Germinal center (tissue), 1 donor: ENCODE measurements around the gene HIPK4.

Experiments used
- DNase-seq: peaks from one replicate; pipeline ENCODE4 v3.0.0; 2012; ENCODE audit warnings: mixed read lengths, low spot score

The HIPK4 gene

DNA sequence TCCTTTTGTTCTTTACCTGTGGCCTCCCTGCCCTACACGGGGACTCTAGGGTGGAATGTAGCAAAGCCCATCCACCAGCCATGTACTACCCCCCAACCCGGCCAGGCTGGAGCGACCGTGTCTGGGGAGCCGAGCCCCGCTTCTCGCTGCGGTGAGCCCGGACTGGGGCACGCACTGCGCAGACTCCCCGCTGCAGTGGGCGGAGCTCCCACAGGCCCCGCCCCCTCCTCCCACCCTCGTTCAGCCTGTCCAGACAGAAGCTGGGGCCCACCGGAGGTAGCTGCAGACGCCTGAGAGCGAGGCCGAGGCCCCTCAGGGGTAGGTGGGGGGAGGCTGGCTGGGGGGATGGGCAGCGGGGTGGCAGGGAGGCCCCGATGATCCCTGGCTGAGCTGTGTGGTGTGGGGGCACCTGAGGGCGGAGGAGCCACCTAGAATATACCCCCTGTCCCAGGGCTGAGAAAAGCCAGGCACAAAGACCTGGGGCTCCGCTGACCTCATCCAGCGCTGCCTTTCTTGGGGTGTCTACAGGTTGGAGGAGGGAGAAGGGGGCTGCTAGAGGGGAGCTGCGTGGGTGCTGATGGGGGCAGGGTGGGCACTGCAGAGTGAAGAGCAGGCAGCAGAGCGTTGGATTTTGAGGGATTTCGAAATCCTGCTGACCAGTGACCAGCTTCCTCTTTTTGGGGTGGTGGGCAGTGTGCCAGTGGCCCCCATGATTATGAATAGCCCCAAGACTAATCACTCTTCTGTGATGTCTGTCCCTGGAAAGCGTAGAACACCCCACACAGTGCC, 24.2 kb downstream of the HIPK4 start:
- peak; percentile 90 for DNase-seq

DNA sequence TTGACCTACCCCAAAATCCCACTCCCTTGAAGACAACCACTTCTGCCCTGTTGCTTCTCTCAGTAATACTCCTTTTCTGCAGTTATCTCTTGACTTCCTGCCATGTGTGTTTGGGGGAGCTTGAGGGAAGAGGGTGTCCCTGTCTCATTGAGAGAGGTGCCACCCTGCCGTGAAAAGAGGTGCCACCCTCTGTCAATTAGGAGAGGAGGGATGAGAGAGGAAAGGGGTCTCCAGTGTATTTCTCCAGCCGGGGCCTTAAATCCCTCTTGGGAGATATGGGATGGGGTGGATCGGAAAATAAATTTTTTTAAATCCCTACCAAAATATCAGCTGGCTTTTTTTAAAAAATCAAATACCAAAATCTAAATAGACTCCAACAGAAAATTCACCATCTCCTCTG, 25.0 kb downstream of the HIPK4 start:
- no peak for DNase-seq

DNA sequence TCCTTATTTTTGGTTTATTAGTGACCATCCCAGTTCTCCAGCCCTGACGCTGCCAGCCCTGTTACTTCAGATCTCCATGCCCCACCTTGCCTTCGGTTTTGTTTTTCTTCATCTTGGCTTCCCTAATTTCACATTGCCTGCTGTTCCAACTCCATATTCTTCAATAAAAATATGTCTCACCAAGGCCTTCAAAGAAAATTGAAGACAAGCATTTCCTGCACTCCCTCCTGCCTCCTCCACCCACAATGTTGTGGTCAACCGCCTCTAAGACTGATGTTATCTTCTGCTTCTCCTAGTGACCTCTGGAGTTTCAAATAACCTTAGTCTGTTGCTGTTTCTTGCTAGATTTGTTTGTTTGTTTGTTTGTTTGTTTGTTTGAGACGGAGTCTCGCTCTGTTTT, 26.9 kb downstream of the HIPK4 start:
- DNase-seq = no peak

DNA sequence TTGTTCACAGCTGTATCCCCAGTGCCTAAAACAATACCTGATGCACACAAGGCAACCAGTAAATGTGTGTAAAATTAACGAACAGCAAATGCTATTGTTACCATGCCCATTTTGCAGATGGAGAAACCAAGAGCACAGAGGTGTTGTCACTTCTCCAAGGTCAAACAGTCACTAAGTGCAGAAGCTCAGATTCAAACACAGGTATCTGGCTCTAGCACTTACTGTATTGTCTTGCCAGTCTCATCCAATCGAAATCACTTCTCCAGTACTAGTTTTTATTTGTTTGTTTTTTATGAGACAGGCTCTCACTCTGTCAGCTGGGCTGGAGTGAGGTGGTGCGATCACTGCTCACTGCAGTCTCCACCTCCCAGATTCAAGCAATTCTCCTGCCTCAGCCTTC, 27.8 kb downstream of the HIPK4 start:
- no peak for DNase-seq

DNA sequence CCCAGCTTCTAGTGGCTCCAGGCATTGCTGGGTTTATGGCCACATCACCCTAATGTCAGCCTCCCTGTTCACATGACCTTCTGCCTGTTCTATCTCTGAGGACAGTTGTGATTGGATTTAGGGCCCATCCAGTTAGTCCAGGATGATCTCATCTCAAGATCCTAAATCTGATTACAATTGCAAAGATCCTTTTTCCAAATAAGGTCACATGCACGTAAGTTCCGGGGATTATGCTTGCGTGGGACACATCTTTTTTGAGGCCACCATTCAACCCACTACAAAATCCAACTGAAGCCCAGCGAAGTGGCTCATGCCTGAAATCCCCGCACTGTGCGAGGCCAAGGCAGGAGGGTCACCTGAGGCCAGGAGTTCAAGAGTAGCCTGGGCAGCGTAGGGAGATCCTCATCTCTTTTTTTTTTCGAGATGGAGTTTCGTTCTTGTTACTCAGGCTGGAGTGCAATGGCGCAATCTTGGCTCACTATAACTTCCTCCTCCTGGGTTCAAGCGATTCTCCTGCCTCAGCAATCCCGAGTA, 29.2 kb downstream of the HIPK4 start:
- DNase-seq = no peak

DNA sequence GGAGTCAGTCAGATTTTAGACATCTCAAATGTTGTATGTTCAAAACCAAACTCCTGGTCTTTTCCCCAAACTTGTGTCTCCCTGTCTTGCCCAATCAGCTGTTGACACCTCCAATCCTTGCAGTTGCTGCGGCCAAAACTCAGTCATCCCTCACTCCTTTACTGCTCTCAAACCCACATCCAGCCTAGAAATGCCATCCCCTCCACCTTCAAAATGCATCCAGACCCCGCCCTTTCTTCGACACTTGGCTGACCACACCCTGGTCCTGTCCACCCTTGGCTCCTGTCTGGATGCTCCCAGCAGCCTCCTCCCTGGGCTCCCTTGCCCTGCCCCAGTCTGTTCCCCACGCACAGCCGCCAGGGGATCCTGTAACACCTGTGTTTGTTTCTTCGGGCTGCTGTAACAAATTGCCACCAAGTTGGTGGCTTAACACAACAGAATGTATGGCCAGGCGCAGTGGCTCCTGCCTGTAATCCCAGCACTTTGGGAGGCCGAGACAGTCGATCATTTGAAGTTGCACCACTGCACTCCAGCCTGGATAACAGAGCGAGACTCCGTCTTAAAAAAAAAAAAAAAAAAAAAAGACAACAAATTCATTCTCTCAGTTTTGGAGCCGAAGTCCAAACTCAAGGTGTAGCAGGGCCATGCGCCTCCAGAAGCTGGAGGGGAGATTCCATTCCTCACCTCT, 29.8 kb downstream of the HIPK4 start:
- DNase-seq = no peak

DNA sequence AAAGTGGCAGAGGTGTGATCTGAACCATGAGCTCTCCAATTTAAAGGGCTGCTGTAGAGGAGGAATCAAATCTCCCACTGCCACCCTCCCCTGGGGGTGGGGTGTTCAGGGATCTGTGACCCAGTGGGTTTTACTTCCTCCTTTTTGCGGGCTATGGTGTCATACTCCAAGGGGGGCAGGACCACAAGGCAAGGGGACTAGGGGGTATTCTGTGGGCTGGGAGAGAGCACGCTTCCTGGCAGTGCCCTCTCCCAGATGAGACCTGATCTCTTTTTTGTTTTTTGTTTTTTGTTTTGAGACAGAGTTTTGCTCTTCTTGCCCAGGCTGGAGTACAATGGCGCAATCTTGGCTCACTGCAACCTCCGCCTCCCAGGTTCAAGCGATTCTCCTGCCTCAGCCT, 31.2 kb downstream of the HIPK4 start:
- peak; percentile 81 for DNase-seq

DNA sequence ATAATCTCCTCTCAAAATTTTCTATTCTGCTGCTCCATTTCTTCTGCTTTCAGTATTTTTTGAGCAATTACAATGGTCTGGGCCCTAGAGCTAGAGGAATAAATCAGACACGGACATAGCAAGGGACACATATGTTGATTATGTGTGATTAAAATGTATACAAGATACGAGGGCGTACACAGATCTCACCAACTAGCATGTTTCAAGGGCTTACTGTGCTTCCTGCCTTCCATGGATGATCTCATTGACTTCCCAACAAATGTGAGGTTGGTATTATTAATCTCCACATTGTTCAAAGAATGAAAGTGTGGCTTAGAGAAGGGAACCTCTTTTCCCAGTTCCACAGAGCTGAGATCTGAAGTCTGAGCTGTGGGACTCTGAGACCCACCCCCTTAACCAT, 32.3 kb downstream of the HIPK4 start:
- no peak for DNase-seq

DNA sequence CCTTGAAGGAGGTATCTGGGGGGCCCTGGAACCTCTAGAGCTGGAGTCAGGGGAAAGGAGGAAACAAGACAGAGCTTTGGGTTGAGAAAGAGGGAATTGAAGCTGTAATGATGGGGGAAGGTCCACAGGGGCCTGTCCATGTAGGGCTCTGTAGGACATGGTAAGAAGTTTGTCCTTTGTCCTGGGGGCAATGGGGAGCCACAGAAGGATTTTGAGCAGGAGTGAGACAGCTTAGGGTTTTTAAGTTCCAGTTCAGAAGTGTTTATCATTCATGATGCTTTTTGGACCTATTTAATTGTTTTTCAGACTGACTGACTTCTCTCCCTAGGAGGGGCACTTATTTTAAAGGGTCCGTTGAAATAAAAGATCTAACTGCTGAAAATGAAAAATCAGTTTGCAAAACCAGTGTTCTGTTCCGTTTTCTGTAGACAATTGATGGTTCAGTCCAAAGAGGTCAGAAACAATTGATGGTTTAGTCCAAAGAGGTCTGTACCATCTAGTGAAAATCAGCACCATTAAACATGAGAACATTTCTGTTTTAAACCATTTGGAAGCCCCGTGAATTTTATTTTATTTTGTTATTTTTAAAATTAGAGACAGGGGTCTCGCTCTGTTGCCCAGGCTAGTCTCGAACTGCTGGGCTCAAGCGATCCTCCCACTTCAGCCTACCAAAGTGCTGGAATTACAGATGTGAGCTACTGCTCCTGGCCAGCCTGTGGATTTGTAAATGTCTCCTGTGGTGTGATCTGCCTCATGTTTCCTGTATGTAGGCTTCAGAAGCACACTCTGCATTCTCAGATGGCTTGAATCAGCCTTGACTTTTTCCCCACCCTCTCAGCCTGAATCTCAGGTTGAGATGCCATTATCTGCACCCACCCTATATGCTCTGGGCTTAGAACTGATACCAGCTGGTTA, 33.0 kb downstream of the HIPK4 start:
- DNase-seq = no peak

DNA sequence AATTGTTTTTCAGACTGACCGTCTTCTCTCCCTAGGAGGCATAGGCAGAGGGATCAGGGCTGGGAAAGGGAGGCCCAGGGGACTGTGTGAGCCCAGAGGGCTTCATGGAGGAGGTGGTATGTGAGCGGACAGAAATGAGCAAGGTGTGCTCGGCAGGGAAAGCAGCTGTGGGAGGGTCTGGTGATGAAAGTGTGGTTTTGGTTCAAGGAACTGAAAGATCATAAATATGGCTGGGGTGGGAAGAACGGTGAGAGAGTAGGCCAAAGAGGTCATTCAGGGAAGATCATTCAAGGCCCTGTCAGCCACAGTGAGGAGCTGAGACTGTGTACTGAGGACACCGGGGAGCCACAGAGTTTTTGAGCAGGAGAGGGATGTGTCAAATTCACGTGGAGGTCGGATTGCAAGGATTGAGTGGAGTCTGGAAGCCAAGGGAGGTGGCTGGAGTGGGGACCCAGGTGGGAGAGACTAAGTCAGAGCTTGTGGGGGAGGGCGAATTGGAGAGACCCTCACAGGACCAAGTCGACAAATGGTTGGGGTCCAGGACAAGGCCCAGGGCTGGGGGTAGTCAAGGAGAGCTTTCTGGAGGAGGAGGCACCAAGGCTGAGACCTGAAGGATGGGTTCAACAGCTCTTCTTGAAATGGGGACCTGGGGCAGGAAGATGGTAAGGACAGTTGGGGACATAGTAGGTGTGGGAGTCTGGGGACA, 33.9 kb downstream of the HIPK4 start:
- DNase-seq = no peak

DNA sequence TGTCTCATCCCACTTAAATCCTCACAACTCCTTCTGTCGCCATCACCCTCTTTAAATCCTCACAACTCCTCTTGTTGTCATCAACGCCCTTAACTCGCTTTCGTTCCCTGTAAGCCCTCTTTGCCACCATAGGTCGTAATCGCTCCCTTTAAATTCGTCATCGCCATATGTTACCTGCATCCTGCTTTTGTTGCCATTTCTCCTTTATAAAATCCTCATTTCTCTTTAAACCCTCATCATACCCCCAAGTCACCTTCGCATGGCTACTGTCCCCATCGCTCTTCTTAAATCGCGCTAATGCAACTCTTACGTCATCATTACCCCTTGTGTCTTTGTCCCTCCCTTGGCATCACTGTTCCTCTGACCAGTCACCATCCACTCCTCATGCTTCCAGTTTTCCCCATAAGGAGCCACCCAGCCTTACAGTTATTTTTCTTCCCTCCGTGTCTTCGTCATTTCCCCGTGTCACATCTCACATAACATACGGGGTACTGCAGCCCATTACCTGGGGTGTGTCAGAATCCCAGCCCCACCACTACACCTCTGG, 40.9 kb downstream of the HIPK4 start:
- DNase-seq = no peak

DNA sequence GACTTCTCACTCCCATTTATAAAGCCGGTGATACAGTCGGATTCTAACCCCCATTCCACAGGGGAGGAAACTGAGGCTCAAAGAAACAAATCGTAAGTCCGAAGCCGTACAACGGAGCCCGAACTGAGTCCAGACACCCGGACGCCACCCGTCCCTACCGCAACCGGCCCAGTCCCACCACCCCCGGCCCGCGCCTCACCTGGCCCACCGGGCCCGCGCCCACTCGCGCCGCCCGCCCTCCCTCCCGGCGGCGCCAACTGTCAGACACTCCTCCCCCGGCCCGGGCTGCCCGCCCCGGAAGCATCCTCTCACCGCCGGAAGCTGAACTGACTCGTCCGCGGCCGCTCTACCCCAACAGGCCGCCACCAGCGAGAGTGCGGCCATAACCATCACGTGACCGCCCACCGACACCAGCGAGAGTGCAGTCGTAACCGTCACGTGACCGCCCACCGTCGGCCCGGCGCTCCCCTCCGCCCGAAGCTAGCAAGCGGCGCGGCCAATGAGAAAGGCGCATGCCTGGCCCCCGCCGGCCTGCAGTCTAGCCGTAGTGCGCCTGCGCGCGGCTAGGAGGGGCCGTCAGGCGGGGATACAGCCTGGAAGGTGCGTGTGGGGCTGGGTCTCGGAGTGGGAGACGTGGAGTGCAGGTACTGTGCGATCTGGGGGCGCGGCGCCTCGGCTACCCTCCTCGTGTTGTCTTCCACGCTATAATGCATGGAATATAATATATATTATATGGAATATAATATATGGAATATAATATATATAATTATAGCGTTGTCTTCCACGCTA, 41.7 kb downstream of the HIPK4 start, which contains the start of the genes C19orf47 and PLD3:
Gene C19orf47, minus strand, starts transcription at position 273 of the 789 bp plus-strand sequence. CDS start 6,540 bp downstream, outside the sequence.
Gene PLD3, plus strand, starts transcription at position 571 of the 789 bp plus-strand sequence. CDS start 17,789 bp downstream, outside the sequence.
- DNase-seq = peak; percentile 100

DNA sequence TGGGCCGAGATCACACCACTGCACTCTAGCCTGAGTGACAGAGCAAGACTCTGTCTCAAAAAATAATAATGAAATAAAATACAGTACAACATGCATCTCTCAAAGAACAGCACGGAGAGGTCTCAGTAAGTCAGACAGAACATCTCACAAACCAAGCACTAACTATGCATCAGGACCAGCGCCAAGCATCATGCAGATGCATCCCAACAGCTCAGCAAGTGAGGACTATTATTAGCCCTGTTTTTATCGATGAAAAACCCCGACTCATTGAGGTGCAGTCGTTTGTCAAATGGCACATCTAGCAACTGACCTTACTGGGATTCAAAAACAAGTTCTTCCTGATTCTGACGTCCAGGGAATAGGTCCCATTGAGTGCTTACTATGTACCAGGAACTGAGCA, 45.6 kb downstream of the HIPK4 start:
- no peak for DNase-seq

DNA sequence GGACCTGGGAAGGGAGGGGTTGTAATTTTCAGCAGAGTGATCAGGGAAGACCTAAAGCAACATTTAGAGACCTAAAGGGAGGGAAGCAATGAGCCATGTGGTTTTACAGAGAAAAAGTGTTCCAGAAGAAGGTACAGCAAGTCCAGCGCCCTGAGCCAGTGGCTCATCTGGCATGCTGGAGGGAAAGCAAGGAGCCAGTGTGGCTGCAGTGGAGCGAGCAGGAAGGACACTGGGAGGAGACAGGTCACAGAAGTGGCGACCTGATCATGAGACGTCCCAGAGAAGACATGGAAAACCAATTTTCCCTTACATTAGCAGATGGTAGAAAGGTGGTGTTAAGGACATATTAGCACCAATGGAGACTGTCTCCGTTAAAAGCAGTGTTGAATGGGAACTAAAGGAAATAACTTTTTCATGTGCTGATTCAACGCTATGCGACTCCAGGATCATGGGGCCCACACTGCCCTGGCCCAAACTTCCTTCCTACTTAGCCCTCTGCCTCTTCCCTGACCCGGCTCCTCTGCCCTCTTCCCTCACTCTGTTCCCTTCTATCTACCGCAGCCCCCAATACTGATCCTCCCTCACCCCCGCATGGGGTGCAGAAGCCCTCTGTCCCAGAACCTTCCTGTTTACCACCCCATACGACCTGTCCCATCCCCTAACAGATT, 47.2 kb downstream of the HIPK4 start:
- DNase-seq = no peak

DNA sequence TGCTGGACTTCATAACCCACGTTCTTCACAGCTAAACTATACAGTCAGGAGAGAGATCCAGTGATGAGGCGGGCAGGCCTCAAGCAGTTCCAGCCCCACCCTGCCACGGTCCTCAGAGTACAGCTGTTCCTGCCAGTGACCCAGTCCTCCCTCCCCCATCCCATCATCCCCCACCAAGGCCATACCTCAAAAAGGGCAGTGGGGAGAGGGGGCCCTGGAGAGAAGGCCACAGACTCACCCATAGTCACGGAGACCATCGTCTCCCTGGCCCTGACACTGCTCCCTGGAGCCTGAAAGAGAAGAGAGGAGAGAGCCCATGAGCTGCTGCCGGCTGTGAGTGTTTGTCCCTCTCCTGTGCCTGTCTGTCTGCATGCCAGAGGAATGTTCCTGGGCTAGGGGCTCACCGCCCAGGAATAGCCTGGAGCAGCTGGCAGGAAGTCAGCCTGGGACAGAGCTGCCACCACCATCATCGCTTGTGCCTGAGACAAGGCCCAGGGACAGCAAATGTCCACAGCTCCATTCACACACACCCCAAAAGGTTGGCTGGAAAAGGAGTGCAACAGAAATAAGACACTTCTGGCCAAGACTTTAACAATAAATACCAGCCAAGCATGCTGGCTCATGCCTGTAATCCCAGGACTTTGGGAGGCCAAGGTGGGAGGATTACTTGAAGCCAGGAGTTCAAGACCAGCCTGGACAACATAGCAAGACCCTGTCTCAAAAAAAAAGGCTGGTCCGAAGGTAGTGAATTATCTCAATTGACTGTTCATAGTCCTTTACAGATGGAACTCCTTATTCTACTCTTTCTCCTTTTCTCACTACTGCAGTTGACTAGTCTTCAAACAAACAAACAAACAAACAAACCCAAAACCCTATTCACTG, 48.1 kb downstream of the HIPK4 start:
- no peak for DNase-seq

DNA sequence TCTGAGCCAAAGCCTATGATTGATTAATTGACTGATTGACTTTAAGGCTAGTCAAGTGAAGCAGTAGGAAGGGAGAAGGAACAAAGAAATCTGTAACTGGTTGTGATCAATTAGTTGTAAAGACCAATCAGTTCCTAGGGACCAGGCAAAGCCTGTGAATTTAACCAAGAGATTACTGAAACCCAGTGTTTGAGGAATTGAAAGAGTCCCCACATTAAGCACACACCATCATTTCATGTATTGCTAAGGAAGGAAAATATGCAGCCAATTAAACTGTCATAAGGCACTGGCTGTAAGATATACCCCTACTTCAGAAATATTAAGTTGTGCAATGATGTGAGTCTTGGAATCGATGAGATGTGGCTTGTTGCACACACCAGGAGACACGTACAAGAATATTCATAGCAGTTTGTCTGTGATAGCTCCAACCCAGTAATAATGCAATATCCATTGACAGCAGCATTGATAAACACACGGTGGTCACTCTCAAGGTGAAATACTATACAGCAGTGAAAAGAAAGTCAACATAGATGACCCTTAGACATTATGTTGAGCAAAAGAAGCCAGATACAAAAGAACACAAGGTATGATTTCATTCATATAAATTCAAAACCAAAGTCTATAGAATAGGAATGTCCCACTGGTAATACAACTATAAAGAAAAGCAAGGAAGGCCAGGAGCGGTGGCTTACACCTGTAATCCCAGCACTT, 50.8 kb downstream of the HIPK4 start:
- DNase-seq = no peak

DNA sequence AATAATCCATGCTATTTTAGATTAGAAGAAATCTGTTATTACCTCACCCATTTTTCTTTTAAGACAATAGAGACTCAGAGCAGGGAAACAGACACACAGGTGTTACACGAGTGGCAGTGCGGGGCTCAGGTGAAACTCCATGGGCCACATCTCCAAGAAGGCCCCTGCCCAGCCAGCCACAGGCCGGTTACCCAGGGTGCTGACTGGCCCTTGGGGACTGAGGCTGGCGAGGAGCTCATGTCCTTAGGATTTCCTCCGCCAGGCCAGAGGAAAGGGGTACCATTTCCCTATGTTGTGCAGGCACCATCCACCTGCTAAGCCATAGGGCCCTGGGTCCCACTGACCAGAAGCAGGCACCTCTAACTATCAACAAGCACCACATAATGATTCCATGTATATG, 52.4 kb downstream of the HIPK4 start:
- DNase-seq = no peak

DNA sequence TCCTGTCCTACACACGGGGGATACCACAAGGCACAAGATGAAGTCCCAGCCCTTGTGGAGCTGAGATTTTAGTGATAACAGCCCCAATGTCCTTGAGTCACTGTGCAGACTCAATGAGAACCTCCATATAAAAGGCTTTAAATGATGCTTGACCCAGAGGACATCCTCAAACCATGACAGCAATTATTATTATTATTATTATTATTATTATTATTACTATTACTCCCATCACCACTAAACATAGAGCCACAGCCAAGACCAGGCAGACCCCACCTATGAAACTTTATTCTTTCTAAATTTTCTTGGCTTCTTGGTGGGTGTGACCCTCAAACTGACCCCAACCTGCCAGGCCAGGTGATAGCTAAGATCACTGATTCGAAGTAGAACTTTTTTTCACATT, 52.9 kb downstream of the HIPK4 start:
- DNase-seq = no peak
